K562 (cell line): ENCODE data around the gene SLC37A2. TPM values are rescaled to one million over a fixed set of nuclear protein-coding genes. Genes with fewer than 3 reads are reported as not detected.

ENCODE experiments used
- ATAC-seq: fragments of 200-7000 bp; cut with Tn5 transposase; 3 replicates; pipeline ENCODE4 v1.9.1; 2020; ENCODE audit warnings: moderate library complexity
- BruUV-seq: library from RNA; stranded (reverse); fragments of 400-500 nt; replicated peaks from 2 replicates; lab custom pipeline; 2021; lab: Mats Ljungman, UMichigan
- CTCF ChIA-PET: fragments of 300-600 bp; formaldehyde crosslinking; extraction: SDS; loops from one replicate; lab custom pipeline; 2021; ENCODE audit warnings: low intra/inter-chr PET ratio; lab: Yijun Ruan, JAX
- POLR2A ChIA-PET: fragments of 300-600, 350-650 bp; sonication (Branson Sonifier 250); formaldehyde crosslinking; extraction: SDS; loops from one replicate; lab custom pipeline; 2021; ENCODE audit warnings: antibody characterized with exemption, inconsistent platforms; lab: Yijun Ruan, JAX
- DNase-seq, 4 experiments: peaks; one replicate each; pipeline versions ENCODE4 v3.0.0 to v3.0.0-alpha.2; 2011 to 2018; ENCODE audit warnings: low spot score in 3 of 4, mixed read lengths in 3 of 4; ENCODE audit errors: extremely low read depth in 1 of 4
- FAIRE-seq: peaks from 2 replicates; lab custom pipeline; 2011; peaks lifted over from hg19 to GRCh38; lab: Jason Lieb, UNC
- H2AFZ ChIP-seq: 2 replicates; pipeline ENCODE4 v1.6.0; 2011; ENCODE audit warnings: low read depth, low read length, control low read depth, inconsistent platforms
- H3K27ac ChIP-seq: fragments of 200-600 bp; 3 replicates; pipeline ENCODE4 v1.8.0; 2011; ENCODE audit warnings: low read depth, mild to moderate bottlenecking, control low read depth, inconsistent platforms, low read length, moderate library complexity, mixed read lengths; ENCODE audit errors: extremely low read depth
- H3K27me3 ChIP-seq, 2 experiments: fragments of 300-600 bp in 1 of 2; 2 replicates in 1 of 2; 3 replicates in 1 of 2; pipeline versions ENCODE4 v1.6.0 to v1.8.0; 2011; ENCODE audit warnings: inconsistent platforms in 2 of 2, low read length in 2 of 2, mild to moderate bottlenecking in 1 of 2, mixed read lengths in 1 of 2, moderate library complexity in 1 of 2; ENCODE audit not compliant: control insufficient read depth in 2 of 2, insufficient read depth in 2 of 2
- H3K36me3 ChIP-seq: fragments of 300-600 bp; 3 replicates; pipeline ENCODE4 v1.8.0; 2011; ENCODE audit warnings: mild to moderate bottlenecking, low read length, inconsistent platforms; ENCODE audit not compliant: control insufficient read depth, insufficient read depth
- H3K4me1 ChIP-seq, 2 experiments: fragments of 200-600 bp in 1 of 2; replicated peaks in 1 of 2; 2 replicates in 1 of 2; 3 replicates in 1 of 2; pipeline versions ENCODE4 v1.5.1 to v1.8.0; 2011; ENCODE audit warnings: inconsistent platforms in 2 of 2, low read length in 2 of 2, mild to moderate bottlenecking in 1 of 2, mixed read lengths in 1 of 2, moderate library complexity in 1 of 2; ENCODE audit not compliant: control insufficient read depth in 2 of 2, insufficient read depth in 2 of 2
- H3K4me2 ChIP-seq: 2 replicates; pipeline ENCODE4 v1.6.1; 2011; ENCODE audit warnings: low read length, control low read depth, inconsistent platforms, mixed read lengths; ENCODE audit not compliant: insufficient read depth
- H3K4me3 ChIP-seq: fragments of 200-600 bp; sonication (generic), shearing (Covaris generic); 2 replicates; pipeline ENCODE4 v1.5.1; 2016; ENCODE audit warnings: control low read depth, inconsistent platforms
- H3K79me2 ChIP-seq: fragments of 200-600 bp; 3 replicates; pipeline ENCODE4 v1.8.0; 2011; ENCODE audit warnings: low read length, inconsistent platforms; ENCODE audit not compliant: control insufficient read depth, insufficient read depth
- H3K9ac ChIP-seq, 2 experiments: 2 replicates each; pipeline versions ENCODE4 v1.6.0 to v1.6.1; 2011; ENCODE audit warnings: low read depth in 2 of 2, low read length in 2 of 2, control low read depth in 1 of 2, inconsistent platforms in 1 of 2, mild to moderate bottlenecking in 1 of 2, mixed read lengths in 1 of 2; ENCODE audit not compliant: insufficient read depth in 1 of 2
- H3K9me1 ChIP-seq: one replicate; pipeline ENCODE4 v1.6.0; 2011; ENCODE audit warnings: inconsistent platforms, mild to moderate bottlenecking, low read length, moderate library complexity; ENCODE audit not compliant: control insufficient read depth, insufficient read depth
- H3K9me3 ChIP-seq: replicated peaks from 2 replicates; pipeline ENCODE4 v1.5.1; 2011; ENCODE audit warnings: low read depth, low read length, inconsistent platforms; ENCODE audit not compliant: control insufficient read depth, insufficient read depth
- H4K20me1 ChIP-seq: replicated peaks from 2 replicates; pipeline ENCODE4 v1.6.1; 2011; ENCODE audit warnings: low read length, inconsistent platforms, mixed read lengths; ENCODE audit not compliant: control insufficient read depth, insufficient read depth
- CTBP1 ChIP-seq: fragments of 450-650 bp; IDR thresholded peaks from 2 replicates; pipeline ENCODE4 v1.6.1; 2016; ENCODE audit warnings: borderline replicate concordance
- FOXJ3 ChIP-seq: sonication (generic); formaldehyde crosslinking; IDR thresholded peaks from 2 replicates; pipeline ENCODE4 v1.4.0; 2020; ENCODE audit warnings: mild to moderate bottlenecking, missing genetic modification reagents
- IFI16 ChIP-seq: fragments of 250-450 bp; sonication (Bioruptor Pico); IDR thresholded peaks from 2 replicates; pipeline ENCODE4 v2.1.2; 2022; ENCODE audit warnings: mild to moderate bottlenecking, inconsistent platforms
- KDM5B ChIP-seq: fragments of 200-600 bp; sonication (generic); IDR thresholded peaks from 2 replicates; pipeline ENCODE4 v1.6.1; 2012; ENCODE audit warnings: low read depth, mild to moderate bottlenecking, moderate library complexity, low read length, control low read depth, inconsistent platforms; ENCODE audit not compliant: insufficient replicate concordance
- RFX1 ChIP-seq: fragments of 450-650 bp; IDR thresholded peaks from 2 replicates; pipeline ENCODE4 v1.6.1; 2016; ENCODE audit warnings: mild to moderate bottlenecking, moderate library complexity
- TAL1 ChIP-seq: fragments of 450-650 bp; IDR thresholded peaks from 2 replicates; pipeline ENCODE4 v1.6.1; 2016; ENCODE audit warnings: mild to moderate bottlenecking
- XRCC3 ChIP-seq: fragments of 450-650 bp; IDR thresholded peaks from 2 replicates; pipeline ENCODE4 v1.6.1; 2017; ENCODE audit warnings: mild to moderate bottlenecking, moderate library complexity
- ZKSCAN1 ChIP-seq: fragments of 150-350 bp; IDR thresholded peaks from 2 replicates; pipeline ENCODE4 v1.6.1; 2016; ENCODE audit warnings: low read depth, low read length
- ZNF239 ChIP-seq: fragments of 250-450 bp; sonication (Bioruptor Pico); IDR thresholded peaks from 2 replicates; pipeline ENCODE4 v1.4.0; 2020; ENCODE audit warnings: mild to moderate bottlenecking
- ZNF584 ChIP-seq: fragments of 200-800 bp; sonication (Bioruptor generic); IDR thresholded peaks from 2 replicates; pipeline ENCODE4 v1.6.1; 2016; ENCODE audit warnings: low read depth, mild to moderate bottlenecking, missing genetic modification characterization, missing compliant biosample characterization
- in situ Hi-C: fragments of 300-500 bp; cut with MboI; formaldehyde crosslinking; loops from 4 replicates; pipeline ENCODE4 v1.15.0; 2018; ENCODE audit warnings: inconsistent platforms, mixed read lengths
- intact Hi-C: fragments of 100-400 bp; cut with micrococcal nuclease; formaldehyde crosslinking; loops from 2 replicates; pipeline ENCODE4 v1.14.2; 2022
- polyA plus RNA-seq, 8 experiments: library from polyadenylated mRNA; depleted of rRNA in 4 of 8; stranded (reverse) in 5 of 8; unstranded in 3 of 8; fragments of >200 nt; fragmentation: Nextera tagmentation in 2 of 8; fragmentation: Illumina TruSeq in 1 of 8; extraction: Ambion mirVana in 2 of 8; extraction: Trizol in 1 of 8; gene quantifications; 2 replicates each; pipeline versions ENCODE4 v1.2.1 to v1.2.3, GENCODE V29; 2011 to 2014; ENCODE audit warnings: inconsistent platforms in 1 of 8, missing spikeins in 1 of 8
- total RNA-seq, 7 experiments: library from RNA; depleted of rRNA in 6 of 7; stranded (reverse); fragments of >200 nt in 6 of 7; fragmentation: Illumina TruSeq in 2 of 7; extraction: Trizol in 2 of 7; gene quantifications; 2 replicates each; pipeline versions ENCODE4 v1.2.1 to v1.2.3, GENCODE V29; 2011 to 2021; ENCODE audit warnings: low replicate concordance in 1 of 7
- TF ChIP-seq, protein P1 (sequence below): fragments of 450-650 bp; IDR thresholded peaks from 2 replicates; pipeline ENCODE4 v1.6.1; 2017; ENCODE audit warnings: antibody characterized with exemption, mild to moderate bottlenecking
- TF ChIP-seq, protein P2 (sequence below), 3 experiments: fragments of 200-800 bp in 1 of 3; fragments of 250-450 bp in 1 of 3; fragments of 450-650 bp in 1 of 3; sonication (Bioruptor Pico) in 1 of 3; sonication (Bioruptor generic) in 1 of 3; formaldehyde crosslinking in 1 of 3; IDR thresholded peaks; 2 replicates each; pipeline versions ENCODE4 v1.6.1 to v1.8.0; 2016 to 2022; ENCODE audit warnings: mild to moderate bottlenecking in 2 of 3, missing genetic modification characterization in 2 of 3, missing compliant biosample characterization in 1 of 3, moderate library complexity in 1 of 3
- TF ChIP-seq, protein P3 (sequence below), 2 experiments: fragments of 250-450 bp in 1 of 2; fragments of 450-650 bp in 1 of 2; sonication (Bioruptor Pico) in 1 of 2; IDR thresholded peaks; 2 replicates each; pipeline versions ENCODE4 v1.6.1 to v1.8.0; 2016 to 2021; ENCODE audit warnings: mild to moderate bottlenecking in 2 of 2, moderate library complexity in 2 of 2, missing compliant biosample characterization in 1 of 2, missing genetic modification characterization in 1 of 2
- TF ChIP-seq, protein P4 (sequence below): fragments of 450-650 bp; IDR thresholded peaks from 2 replicates; pipeline ENCODE4 v1.6.1; 2016; ENCODE audit warnings: antibody characterized with exemption

Gene SLC37A2
- total and polyA plus RNA-seq, 9 of the 15 experiments (the other 6 are each of a cell fraction or from before 2014, with no cell fraction given) = 0.01 to 1.2 (median 0.52) TPM

DNA sequence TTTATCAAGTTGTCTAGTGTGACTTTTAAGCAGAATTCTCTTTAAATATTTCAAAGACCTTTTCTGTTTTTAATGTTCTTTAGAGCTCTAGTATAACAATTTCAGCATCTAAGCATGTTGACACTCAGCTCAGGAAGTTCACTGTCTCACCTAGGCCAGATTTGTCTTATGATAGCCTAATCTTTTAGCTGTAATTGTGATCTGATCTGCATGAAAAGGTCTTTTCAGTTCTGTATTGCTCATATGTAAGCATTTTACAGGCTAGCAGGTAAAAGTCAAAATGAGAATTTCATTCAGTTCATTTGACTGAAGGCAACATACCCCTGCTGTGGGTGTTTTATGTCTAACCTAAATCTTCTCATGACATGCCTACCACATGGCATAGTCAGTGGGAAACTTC lies 46.7 kb upstream of the SLC37A2 start:
- Histone ChIP-seq H2AFZ (no peak overlapping the region), H3K9me1 (no peaks in the 10 kb centered on the region), H4K20me1 (no peaks in the 10 kb centered on the region), H3K27me3 (no peaks in the 10 kb centered on the region), H3K9me3 (no peaks in the 10 kb centered on the region), H3K36me3 (no peaks in the 10 kb centered on the region), H3K9ac (no peak overlapping the region), H3K4me2 (no peak overlapping the region), H3K4me3 (no peak overlapping the region), H3K27ac (no peak overlapping the region), H3K79me2 (no peaks in the 10 kb centered on the region), H3K4me1 (no peaks in the 10 kb centered on the region)
- no TSS peak for BruUV-seq
- intact Hi-C loops (no loop called here), in situ Hi-C loops (no loop called here)
- ChIA-PET CTCF (no interaction called here), POLR2A (interaction anchor here (1.1 kb wide), 1 partner anchor 18 kb away, joined by 3 read pairs; no protein-coding TSS in a partner anchor)
- DNase-seq (no peak), FAIRE-seq (no peak), ATAC-seq (no peak)
- TF ChIP-seq IFI16 (CRISPR knock-in tag) (no peak), XRCC3 (no peak), CTBP1 (no peak), RFX1 (no peak), ZNF584 (no peak), ZNF239 (CRISPR knock-in tag) (no peak), TAL1 (no peak), ZKSCAN1 (no peak), KDM5B (no peak), FOXJ3 (no peak)
- TF ChIP-seq, protein P1, sequence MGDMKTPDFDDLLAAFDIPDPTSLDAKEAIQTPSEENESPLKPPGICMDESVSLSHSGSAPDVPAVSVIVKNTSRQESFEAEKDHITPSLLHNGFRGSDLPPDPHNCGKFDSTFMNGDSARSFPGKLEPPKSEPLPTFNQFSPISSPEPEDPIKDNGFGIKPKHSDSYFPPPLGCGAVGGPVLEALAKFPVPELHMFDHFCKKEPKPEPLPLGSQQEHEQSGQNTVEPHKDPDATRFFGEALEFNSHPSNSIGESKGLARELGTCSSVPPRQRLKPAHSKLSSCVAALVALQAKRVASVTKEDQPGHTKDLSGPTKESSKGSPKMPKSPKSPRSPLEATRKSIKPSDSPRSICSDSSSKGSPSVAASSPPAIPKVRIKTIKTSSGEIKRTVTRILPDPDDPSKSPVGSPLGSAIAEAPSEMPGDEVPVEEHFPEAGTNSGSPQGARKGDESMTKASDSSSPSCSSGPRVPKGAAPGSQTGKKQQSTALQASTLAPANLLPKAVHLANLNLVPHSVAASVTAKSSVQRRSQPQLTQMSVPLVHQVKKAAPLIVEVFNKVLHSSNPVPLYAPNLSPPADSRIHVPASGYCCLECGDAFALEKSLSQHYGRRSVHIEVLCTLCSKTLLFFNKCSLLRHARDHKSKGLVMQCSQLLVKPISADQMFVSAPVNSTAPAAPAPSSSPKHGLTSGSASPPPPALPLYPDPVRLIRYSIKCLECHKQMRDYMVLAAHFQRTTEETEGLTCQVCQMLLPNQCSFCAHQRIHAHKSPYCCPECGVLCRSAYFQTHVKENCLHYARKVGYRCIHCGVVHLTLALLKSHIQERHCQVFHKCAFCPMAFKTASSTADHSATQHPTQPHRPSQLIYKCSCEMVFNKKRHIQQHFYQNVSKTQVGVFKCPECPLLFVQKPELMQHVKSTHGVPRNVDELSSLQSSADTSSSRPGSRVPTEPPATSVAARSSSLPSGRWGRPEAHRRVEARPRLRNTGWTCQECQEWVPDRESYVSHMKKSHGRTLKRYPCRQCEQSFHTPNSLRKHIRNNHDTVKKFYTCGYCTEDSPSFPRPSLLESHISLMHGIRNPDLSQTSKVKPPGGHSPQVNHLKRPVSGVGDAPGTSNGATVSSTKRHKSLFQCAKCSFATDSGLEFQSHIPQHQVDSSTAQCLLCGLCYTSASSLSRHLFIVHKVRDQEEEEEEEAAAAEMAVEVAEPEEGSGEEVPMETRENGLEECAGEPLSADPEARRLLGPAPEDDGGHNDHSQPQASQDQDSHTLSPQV = no peak
- TF ChIP-seq, protein P2, sequence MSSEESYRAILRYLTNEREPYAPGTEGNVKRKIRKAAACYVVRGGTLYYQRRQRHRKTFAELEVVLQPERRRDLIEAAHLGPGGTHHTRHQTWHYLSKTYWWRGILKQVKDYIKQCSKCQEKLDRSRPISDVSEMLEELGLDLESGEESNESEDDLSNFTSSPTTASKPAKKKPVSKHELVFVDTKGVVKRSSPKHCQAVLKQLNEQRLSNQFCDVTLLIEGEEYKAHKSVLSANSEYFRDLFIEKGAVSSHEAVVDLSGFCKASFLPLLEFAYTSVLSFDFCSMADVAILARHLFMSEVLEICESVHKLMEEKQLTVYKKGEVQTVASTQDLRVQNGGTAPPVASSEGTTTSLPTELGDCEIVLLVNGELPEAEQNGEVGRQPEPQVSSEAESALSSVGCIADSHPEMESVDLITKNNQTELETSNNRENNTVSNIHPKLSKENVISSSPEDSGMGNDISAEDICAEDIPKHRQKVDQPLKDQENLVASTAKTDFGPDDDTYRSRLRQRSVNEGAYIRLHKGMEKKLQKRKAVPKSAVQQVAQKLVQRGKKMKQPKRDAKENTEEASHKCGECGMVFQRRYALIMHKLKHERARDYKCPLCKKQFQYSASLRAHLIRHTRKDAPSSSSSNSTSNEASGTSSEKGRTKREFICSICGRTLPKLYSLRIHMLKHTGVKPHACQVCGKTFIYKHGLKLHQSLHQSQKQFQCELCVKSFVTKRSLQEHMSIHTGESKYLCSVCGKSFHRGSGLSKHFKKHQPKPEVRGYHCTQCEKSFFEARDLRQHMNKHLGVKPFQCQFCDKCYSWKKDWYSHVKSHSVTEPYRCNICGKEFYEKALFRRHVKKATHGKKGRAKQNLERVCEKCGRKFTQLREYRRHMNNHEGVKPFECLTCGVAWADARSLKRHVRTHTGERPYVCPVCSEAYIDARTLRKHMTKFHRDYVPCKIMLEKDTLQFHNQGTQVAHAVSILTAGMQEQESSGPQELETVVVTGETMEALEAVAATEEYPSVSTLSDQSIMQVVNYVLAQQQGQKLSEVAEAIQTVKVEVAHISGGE (CRISPR knock-in tag; IDR thresholded peaks at IDR 0.05) = no peak
- TF ChIP-seq, protein P3, sequence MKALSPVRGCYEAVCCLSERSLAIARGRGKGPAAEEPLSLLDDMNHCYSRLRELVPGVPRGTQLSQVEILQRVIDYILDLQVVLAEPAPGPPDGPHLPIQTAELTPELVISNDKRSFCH (CRISPR knock-in tag; IDR thresholded peaks at IDR 0.05) = no peak
- TF ChIP-seq, protein P3 (tag; IDR thresholded peaks at IDR 0.05) = no peak
- TF ChIP-seq, protein P4, sequence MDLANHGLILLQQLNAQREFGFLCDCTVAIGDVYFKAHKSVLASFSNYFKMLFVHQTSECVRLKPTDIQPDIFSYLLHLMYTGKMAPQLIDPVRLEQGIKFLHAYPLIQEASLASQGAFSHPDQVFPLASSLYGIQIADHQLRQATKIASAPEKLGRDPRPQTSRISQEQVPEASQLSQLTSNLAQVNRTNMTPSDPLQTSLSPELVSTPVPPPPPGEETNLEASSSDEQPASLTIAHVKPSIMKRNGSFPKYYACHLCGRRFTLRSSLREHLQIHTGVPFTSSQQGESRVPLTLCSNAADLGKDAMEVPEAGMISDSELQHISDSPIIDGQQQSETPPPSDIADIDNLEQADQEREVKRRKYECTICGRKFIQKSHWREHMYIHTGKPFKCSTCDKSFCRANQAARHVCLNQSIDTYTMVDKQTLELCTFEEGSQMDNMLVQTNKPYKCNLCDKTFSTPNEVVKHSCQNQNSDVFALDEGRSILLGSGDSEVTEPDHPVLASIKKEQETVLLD = no peak
